Breast epithelium (tissue), 3 donors: ENCODE results near the gene ASAP3.

Experiments used
- CTCF ChIP-seq, 3 donors: fragments of 450-650 bp; IDR thresholded peaks; one replicate each; pipeline ENCODE4 v1.5.1; 2016 to 2017; ENCODE audit warnings: antibody characterized with exemption in 3 of 3, mild to moderate bottlenecking in 3 of 3, moderate library complexity in 3 of 3
- POLR2A ChIP-seq: fragments of 450-650 bp; IDR thresholded peaks from one replicate; pipeline ENCODE4 v1.6.1; 2016; ENCODE audit warnings: antibody characterized with exemption, mild to moderate bottlenecking, moderate library complexity

DNA sequence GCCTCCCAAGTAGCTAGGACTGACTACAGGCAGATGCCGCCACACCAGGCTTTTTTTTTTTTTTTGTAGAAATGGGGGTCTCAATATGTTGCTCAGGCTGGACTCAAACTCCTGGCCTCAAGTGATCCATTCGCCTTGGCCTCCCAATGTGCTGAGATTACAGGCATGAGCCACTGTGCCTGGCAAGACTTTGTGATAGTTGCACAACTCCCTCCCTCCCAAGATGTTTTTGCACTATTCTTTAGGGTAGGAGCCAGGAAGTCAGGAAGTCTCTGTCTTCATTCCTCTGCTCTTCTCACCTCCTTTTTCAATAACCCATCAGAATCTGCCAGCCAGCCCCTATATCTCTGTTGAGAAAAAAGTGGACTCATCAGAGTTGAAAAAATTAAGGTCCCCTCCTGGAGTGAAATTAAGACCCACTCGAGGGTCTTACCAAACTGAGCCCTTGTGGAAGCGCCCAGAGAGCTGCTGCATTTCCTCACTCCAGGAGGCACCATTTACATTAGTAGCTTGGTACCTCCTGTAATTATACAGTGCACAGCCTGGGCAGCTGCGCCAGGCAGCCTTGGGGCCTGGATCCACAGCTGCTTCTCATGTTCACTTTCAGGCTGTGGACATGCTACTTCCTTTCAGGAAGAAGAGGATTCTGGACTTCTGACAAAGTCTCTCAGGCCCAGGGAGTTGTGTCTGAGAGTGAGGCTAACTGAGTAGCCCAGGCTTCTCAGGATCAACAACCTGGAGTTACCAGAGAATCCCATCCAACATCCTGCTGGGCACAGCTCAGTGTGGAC lies 83.5 kb downstream of the ASAP3 start:
- TF ChIP-seq CTCF (IDR thresholded peaks at IDR 0.05) (no peak), POLR2A (no peak)
